ENCODE measurements around the gene AMHR2. TPM values are rescaled to one million over a fixed set of nuclear protein-coding genes. Genes with fewer than 3 reads are reported as not detected.
A peak's percentile ranks its signal among the peaks of the same experiment; 100 is the strongest.

Gene AMHR2
- total and polyA plus RNA-seq, 2 of the 4 experiments (the other 2 are of a cell fraction): not detected

DNA sequence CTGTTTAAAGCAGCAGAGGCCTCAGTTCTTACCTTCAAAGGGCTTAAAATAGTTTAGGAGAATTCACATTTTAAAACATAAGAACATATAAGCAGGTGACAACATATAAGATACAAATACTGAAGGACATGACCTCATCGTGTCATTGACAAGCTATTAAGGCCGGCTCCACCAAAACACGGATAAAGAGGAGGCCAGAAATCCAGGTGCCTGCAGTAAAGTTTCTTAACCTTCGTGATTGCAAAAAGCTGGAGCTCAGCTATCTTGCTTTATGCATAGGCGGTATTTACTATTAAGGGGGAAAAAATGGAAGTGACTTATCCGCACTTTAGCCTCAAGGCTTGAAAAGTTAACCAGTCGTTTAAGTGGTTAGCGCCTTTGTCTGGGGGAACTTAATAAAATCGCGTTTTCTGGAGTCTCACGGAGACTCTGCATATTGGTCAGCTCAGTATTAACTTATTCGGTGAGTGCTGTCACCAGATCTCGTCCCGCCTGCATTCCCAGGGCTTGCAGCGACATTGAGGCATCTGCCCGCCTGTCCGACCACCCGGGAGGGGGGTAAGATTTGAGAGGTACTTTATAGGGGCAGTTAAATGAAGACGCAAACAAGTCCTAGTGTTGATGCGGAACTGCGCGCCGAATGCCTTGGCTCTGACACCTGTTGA, 44.8 kb upstream of the AMHR2 start (continued):
- TF ChIP-seq BHLHE40 (IDR thresholded peaks at IDR 0.05; ENCODE audit: low read depth, low read length): no peak

DNA sequence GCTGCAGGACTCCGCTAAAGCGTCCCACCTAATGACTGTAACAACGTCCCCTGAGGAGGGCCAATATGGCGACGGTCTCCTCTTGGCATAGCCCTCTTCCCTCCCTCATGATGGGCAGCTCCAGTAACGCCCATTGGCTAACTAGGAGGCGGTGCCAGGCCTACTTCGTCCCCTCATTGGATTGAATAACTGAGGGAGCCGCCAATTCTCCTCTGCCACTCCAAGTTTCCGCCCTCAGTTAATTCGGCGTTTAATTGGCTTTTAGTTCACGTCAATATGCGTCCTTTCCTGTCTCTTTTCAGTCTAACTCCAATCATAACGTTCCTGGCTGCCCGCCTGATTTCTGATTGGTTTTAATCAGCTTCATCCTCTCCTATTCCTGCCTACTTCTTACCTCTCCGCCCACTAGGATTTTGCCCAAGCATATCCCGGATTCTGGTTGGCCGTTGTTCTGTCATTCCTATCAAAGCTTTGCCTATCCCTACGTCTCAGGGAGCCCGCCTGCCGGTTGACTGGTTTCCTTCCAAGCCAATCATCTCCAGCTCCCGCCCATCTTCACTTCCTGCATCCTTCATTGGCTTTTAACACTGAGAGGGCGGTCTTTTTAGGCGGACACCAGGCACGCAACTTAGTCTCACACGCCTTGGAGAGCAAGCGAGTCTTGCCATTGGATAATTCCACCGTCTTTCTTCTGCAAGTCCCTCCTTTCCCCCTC, 44.1 kb upstream of the AMHR2 start:
- Histone ChIP-seq H3K23ac (ENCODE audit: low read depth, low read length) (peak overlapping the region; percentile 99), H3K27ac (ENCODE audit: insufficient read depth, low read length) (peak overlapping the region; percentile 96), H3K79me1 (ENCODE audit: low read depth in 1 of 2, low read length in 2 of 2) (peaks cover 17 to 26% of the 10 kb centered on the region in 2 experiments), H3K18ac (ENCODE audit: low read depth, low read length) (peak overlapping the region; percentile 70), H4K91ac (ENCODE audit: insufficient read depth, low read depth, low read length) (peak overlapping the region; percentile 99), H3K36me3 (ENCODE audit: control insufficient read depth, insufficient read depth, low read length) (peaks cover 18% of the 10 kb centered on the region), H3K14ac (replicated peaks; ENCODE audit: low read depth, low read length) (peak overlapping the region; percentile 100), H2AFZ (replicated peaks; ENCODE audit: low read length, poor library complexity) (peak overlapping the region; percentile 92), H3K4ac (ENCODE audit: low read depth, low read length) (peak overlapping the region; percentile 99), H3K9me1 (ENCODE audit: insufficient read depth, low read length) (peaks cover 16% of the 10 kb centered on the region), H2AK9ac (replicated peaks; ENCODE audit: low read depth, low read length, poor library complexity) (peak overlapping the region; percentile 99), H4K5ac (ENCODE audit: low read depth, low read length) (peak overlapping the region; percentile 91), H3K9ac (ENCODE audit: low read depth, low read length) (peak overlapping the region; percentile 82), H3K4me2 (ENCODE audit: low read depth, low read length) (peak overlapping the region; percentile 71), H2BK20ac (ENCODE audit: low read depth, low read length) (peak overlapping the region; percentile 28; the same call in 1 of the 2 replicates), H3K4me1 (ENCODE audit: control insufficient read depth, insufficient read depth, low read length) (peaks cover 16% of the 10 kb centered on the region), H3K27me3 (ENCODE audit: control insufficient read depth, insufficient read depth, low read length) (no peaks in the 10 kb centered on the region), H4K20me1 (ENCODE audit: insufficient read depth, low read length) (peaks cover 13% of the 10 kb centered on the region; the same call in 1 of the 2 replicates), H2BK120ac (ENCODE audit: low read depth, low read length) (peak overlapping the region; percentile 83), H2BK5ac (ENCODE audit: low read depth, low read length, poor library complexity, severe bottlenecking) (peak overlapping the region; percentile 96), H3K56ac (ENCODE audit: extremely low read depth, insufficient read depth, low read length) (peak overlapping the region; percentile 98), H2AK5ac (ENCODE audit: low read depth, low read length) (peak overlapping the region; percentile 100), H3K9me3 (ENCODE audit: control insufficient read depth, insufficient read depth, low read length) (no peaks in the 10 kb centered on the region), H2BK15ac (ENCODE audit: low read depth, low read length) (peak overlapping the region; percentile 84; the same call in 1 of the 3 replicates), H4K8ac (ENCODE audit: low read depth in 2 of 2, low read length in 2 of 2) (peak overlapping the region; percentile 99 to 100), H3K4me3 (ENCODE audit: insufficient read depth, low read depth, low read length) (peak overlapping the region; percentile 44)
- peak; percentile 100 for DNase-seq
- WGBS, 2 experiments (ENCODE audit: extremely low coverage in 2 of 2, insufficient read length in 1 of 2): 0% methylated on average over 23 of the region's 29 CpGs; no CpG with 5 or more reads in 1 of the 2 experiments
- 0 out of 2 replicates have a peak, but pooled peaks have one; percentile 3 for TF ChIP-seq CEBPB (IDR thresholded peaks at IDR 0.05; ENCODE audit: low read depth, low read length)
- TF ChIP-seq POLR2A (IDR thresholded peaks at IDR 0.05; ENCODE audit: low read depth, low read length): peak; percentile 83
- no peak for TF ChIP-seq CHD1 (IDR thresholded peaks at IDR 0.05; ENCODE audit: low read depth, low read length)
- no peak for TF ChIP-seq MAFK (IDR thresholded peaks at IDR 0.05; ENCODE audit: low read depth, low read length)
- 0 out of 2 replicates have a peak, but pooled peaks have one; percentile 4 for TF ChIP-seq NFE2L2 (IDR thresholded peaks at IDR 0.05; ENCODE audit: low read depth, low read length)
- TF ChIP-seq MAZ (IDR thresholded peaks at IDR 0.05; ENCODE audit: borderline replicate concordance, low read depth, low read length): peak; percentile 74; the same call in 1 of the 2 replicates
- peak; percentile 86; the same call in 1 of the 2 replicates for TF ChIP-seq FOS (IDR thresholded peaks at IDR 0.05; ENCODE audit: low read depth, low read length)
- TF ChIP-seq RCOR1 (IDR thresholded peaks at IDR 0.05; ENCODE audit: insufficient replicate concordance, low read length): no peak
- no peak for TF ChIP-seq SMC3 (IDR thresholded peaks at IDR 0.05; ENCODE audit: low read depth, low read length)
- dilution Hi-C loops (cut with HindIII; ENCODE audit: low sequenced_read_pairs, unreplicated experiment): no loop called here
- in situ Hi-C loops (cut with MboI; ENCODE audit: low sequenced_read_pairs): no loop called here
- no TSS peak for BruUV-seq (replicated peaks)
- intact Hi-C loops (cut with micrococcal nuclease): loop anchor here (2.0 kb wide), 1 partner anchor 71 kb away; no protein-coding TSS in a partner anchor
- POLR2A ChIA-PET (ENCODE audit: unreplicated experiment): no interaction called here
- ATAC-seq (ENCODE audit: low read depth): peak; percentile 72
- CTCF ChIA-PET: interaction anchor here (0.6 to 1.1 kb wide), 3 partner anchors 27 to 1354 kb away, joined by 3 read pairs; no protein-coding TSS in a partner anchor

Measured in IMR-90 (cell line).